ENCODE measurements around the gene FBLL1.

The FBLL1 gene

DNA sequence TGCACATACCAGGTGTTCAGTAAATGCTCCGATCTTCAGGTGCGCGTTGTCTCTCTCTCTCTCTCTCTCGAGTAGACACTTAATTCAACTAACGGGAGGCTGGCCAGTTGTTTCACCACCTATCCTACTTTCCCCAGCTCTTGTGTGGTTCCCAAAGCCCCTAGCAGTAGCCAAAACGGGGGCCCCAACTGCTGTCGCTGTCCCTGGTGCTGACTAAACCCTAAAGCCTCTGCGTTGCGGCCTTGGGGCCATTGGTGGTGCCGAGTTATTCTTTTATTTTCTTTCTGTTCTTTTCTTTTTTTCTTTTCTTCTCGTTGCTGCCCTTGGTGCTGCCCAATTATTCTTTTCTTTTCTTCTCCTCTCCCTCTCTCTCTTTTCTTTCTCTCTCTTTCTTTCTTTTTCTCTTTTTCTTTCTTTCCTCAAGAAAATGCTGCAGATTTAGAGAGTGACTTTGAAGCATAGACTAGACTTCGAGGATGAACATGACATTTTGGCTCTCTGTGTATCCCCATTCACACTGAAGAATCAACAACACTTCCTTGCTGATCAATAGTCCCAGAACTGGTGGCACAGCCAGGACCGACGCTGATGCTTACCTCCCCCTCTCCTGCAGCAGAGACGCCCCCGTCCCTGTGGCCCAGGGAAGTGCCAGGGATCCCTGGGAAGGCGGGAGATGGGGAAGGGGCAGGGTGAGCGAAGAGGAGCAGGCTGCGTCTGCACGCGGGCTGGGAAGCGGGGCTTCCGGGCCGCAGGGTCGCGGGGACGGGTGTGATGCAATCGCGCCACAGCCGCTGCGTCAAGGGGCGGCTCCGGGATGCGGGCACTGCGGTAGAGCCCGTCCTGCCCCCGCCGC, at the start of gene FBLL1:
TSS of gene FBLL1 (plus strand) at position 785 of the 853 bp plus-strand sequence. CDS start 200 bp downstream, outside the sequence.
- TF ChIP-seq, protein P1, sequence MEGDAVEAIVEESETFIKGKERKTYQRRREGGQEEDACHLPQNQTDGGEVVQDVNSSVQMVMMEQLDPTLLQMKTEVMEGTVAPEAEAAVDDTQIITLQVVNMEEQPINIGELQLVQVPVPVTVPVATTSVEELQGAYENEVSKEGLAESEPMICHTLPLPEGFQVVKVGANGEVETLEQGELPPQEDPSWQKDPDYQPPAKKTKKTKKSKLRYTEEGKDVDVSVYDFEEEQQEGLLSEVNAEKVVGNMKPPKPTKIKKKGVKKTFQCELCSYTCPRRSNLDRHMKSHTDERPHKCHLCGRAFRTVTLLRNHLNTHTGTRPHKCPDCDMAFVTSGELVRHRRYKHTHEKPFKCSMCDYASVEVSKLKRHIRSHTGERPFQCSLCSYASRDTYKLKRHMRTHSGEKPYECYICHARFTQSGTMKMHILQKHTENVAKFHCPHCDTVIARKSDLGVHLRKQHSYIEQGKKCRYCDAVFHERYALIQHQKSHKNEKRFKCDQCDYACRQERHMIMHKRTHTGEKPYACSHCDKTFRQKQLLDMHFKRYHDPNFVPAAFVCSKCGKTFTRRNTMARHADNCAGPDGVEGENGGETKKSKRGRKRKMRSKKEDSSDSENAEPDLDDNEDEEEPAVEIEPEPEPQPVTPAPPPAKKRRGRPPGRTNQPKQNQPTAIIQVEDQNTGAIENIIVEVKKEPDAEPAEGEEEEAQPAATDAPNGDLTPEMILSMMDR (IDR thresholded peaks at IDR 0.05; ENCODE audit: poor library complexity, severe bottlenecking) = no peak
- ATAC-seq (ENCODE audit: low read depth) = no peak
- Histone ChIP-seq H3K27me3 (ENCODE audit: insufficient read depth, poor library complexity, severe bottlenecking) (peaks cover 26% of the 10 kb centered on the region), H3K4me3 (ENCODE audit: severe bottlenecking) (peak within 1 kb of the TSS; percentile 24), H3K9me3 (ENCODE audit: severe bottlenecking) (no peaks in the 10 kb centered on the region), H3K4me1 (ENCODE audit: insufficient read depth, poor library complexity, severe bottlenecking) (no peaks in the 10 kb centered on the region), H3K36me3 (ENCODE audit: low read depth) (no peaks in the 10 kb centered on the region), H3K27ac (ENCODE audit: poor library complexity, severe bottlenecking) (no peak within 1 kb of the TSS)
- DNase-seq (ENCODE audit: low spot score) = no peak

DNA sequence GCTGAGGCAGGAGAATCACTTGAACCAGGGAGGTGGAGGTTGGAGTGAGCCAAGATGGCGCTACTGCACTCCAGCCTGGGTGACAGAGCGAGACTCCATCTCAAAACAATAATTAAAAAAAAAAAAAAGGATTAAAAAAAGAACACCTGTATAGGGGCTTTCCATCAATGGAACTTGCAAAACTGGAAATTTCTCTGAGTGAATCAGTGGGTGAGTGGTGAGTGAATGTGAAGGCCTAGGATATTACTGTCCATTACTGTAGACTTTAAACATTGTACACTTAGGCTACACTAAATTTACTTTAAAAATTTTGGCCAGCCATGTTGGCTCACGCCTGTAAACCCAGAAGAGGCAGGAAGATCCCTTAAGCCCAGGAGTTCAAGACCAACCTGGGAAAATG, 48.5 kb upstream of the FBLL1 start:
- H3K36me3 ChIP-seq (ENCODE audit: low read depth) = no peaks in the 10 kb centered on the region
- no peak for ATAC-seq (ENCODE audit: low read depth)
- DNase-seq (ENCODE audit: low spot score) = no peak
- no peaks in the 10 kb centered on the region for H3K4me1 ChIP-seq (ENCODE audit: insufficient read depth, poor library complexity, severe bottlenecking)
- H3K9me3 ChIP-seq (ENCODE audit: severe bottlenecking) = no peaks in the 10 kb centered on the region
- no peak overlapping the region for H3K27ac ChIP-seq (ENCODE audit: poor library complexity, severe bottlenecking)
- TF ChIP-seq, protein P1 (IDR thresholded peaks at IDR 0.05; ENCODE audit: poor library complexity, severe bottlenecking) = no peak
- H3K4me3 ChIP-seq (ENCODE audit: severe bottlenecking) = no peak overlapping the region
- H3K27me3 ChIP-seq (ENCODE audit: insufficient read depth, poor library complexity, severe bottlenecking) = no peaks in the 10 kb centered on the region

DNA sequence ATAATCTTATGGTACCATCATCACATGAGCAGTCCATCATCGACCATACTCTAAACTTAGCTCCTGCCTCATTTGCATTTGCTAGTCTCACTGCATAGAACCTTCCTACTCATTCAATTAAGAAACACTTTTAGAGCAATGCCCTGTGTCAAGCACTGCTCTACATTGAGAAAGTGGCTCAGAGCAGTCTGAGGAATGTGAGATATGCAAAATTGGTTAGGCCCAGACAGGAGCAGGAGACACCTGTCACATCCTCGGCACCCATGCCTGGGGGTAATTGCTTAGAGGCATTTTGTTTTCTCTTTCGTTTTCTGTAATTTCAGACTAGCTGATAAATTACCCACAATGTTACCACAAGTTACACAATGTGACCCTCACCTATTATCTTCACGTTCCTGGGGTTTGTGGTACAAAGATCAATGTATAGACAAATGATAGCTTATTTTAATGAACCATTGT, 47.7 kb upstream of the FBLL1 start:
- ATAC-seq (ENCODE audit: low read depth) = no peak; the same call in 2 of the 3 replicates
- no peaks in the 10 kb centered on the region for H3K36me3 ChIP-seq (ENCODE audit: low read depth)
- H3K27me3 ChIP-seq (ENCODE audit: insufficient read depth, poor library complexity, severe bottlenecking) = no peaks in the 10 kb centered on the region
- TF ChIP-seq, protein P1 (IDR thresholded peaks at IDR 0.05; ENCODE audit: poor library complexity, severe bottlenecking) = no peak
- H3K4me1 ChIP-seq (ENCODE audit: insufficient read depth, poor library complexity, severe bottlenecking) = peaks cover 4% of the 10 kb centered on the region
- no peak overlapping the region for H3K4me3 ChIP-seq (ENCODE audit: severe bottlenecking)
- H3K9me3 ChIP-seq (ENCODE audit: severe bottlenecking) = no peaks in the 10 kb centered on the region
- no peak for DNase-seq (ENCODE audit: low spot score)
- H3K27ac ChIP-seq (ENCODE audit: poor library complexity, severe bottlenecking) = no peak overlapping the region

DNA sequence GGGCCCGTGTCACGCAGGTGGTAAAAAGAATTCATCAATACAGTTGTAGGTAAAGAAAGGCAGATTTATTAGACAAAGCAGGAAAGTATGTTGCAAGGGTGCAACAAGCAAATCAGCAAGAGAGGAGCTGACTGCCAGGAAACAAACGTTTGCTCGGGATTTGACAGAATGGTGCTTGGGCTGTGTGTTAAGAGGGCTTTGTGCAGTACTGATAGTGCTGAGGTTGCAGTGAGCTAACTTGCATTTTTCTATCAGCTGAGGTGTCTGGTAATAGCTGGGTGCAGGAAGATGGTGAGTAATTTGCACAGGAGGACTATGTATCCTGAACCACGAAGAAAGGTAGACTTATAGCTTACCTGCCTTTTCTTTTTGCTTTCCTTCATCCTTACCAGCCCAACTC, 46.7 kb upstream of the FBLL1 start:
- DNase-seq (ENCODE audit: low spot score) (no peak), ATAC-seq (ENCODE audit: low read depth) (no peak)
- Histone ChIP-seq H3K4me3 (ENCODE audit: severe bottlenecking) (no peak overlapping the region), H3K4me1 (ENCODE audit: insufficient read depth, poor library complexity, severe bottlenecking) (peaks cover 5% of the 10 kb centered on the region), H3K27me3 (ENCODE audit: insufficient read depth, poor library complexity, severe bottlenecking) (no peaks in the 10 kb centered on the region), H3K36me3 (ENCODE audit: low read depth) (peaks cover under 1% of the 10 kb centered on the region; the same call in 1 of the 2 replicates), H3K9me3 (ENCODE audit: severe bottlenecking) (no peaks in the 10 kb centered on the region), H3K27ac (ENCODE audit: poor library complexity, severe bottlenecking) (no peak overlapping the region)
- TF ChIP-seq, protein P1 (IDR thresholded peaks at IDR 0.05; ENCODE audit: poor library complexity, severe bottlenecking) = no peak
